ENCODE measurements around the gene RIMKLB. TPM values are rescaled to one million over a fixed set of nuclear protein-coding genes. Genes with fewer than 3 reads are reported as not detected.

RIMKLB gene
- total RNA-seq, 1 donor from 2014 or later = 9.7 TPM

DNA sequence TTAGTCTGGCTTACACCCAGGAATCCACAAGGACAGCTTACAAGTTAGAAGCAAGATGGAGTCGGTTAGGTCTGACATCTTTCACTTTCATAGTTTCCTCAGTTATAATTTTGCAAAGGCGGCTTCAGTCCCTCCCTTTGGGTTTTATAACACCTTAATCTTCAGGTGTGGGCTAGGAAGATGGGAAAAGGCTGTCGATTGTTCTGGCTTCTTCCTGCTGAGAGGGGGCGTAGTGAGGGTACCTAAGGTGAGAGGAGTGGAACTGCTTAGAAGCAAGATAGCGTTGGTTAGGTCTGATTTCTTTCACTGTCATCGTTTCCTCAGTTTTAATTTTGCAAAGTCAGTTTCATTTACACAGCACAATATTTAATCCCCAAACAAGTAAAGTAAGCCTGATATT, 134.7 kb downstream of the RIMKLB start:
- DNase-seq (no peak), ATAC-seq (no peak)
- intact Hi-C loops (cut with micrococcal nuclease) = no loop called here

Other genes starting within 250 kb of the RIMKLB start
- gene CLEC6A, start 242.0 kb upstream of the RIMKLB start, total RNA-seq = not detected
- gene CLEC4D, start 184.5 kb upstream of the RIMKLB start, total RNA-seq = not detected
- gene CLEC4E, start 157.1 kb upstream of the RIMKLB start, total RNA-seq = 2.5 TPM
- gene AICDA, start 85.1 kb upstream of the RIMKLB start, total RNA-seq = not detected
- gene MFAP5, start 35.2 kb upstream of the RIMKLB start, total RNA-seq = 29.1 TPM
- gene A2ML1, start 124.6 kb downstream of the RIMKLB start, total RNA-seq = not detected
- gene PHC1, start 216.5 kb downstream of the RIMKLB start, total RNA-seq = 24.7 TPM

Data from left ventricle myocardium superior (tissue), 1 donor.